Naive thymus-derived CD4-positive, alpha-beta T cell (primary cell): ENCODE data around the gene RNF32. TPM values are rescaled to one million over a fixed set of nuclear protein-coding genes. Genes with fewer than 3 reads are reported as not detected.

Experiments
- ATAC-seq: fragments of 150-1000 bp; cut with Tn5 transposase; 2 replicates; pipeline ENCODE4 v1.10.0; 2021; ENCODE audit warnings: mild to moderate bottlenecking, moderate library complexity
- CTCF ChIA-PET: fragments of 350-600 bp; sonication (Branson Sonifier 250); formaldehyde crosslinking; loops from one replicate; lab custom pipeline; 2021; ENCODE audit warnings: antibody characterized with exemption; lab: Charles Lee
- POLR2A ChIA-PET: fragments of 350-600 bp; sonication (Branson Sonifier 250); formaldehyde crosslinking; loops from one replicate; lab custom pipeline; 2021; ENCODE audit warnings: antibody characterized with exemption, inconsistent platforms; lab: Charles Lee
- DNase-seq, 9 donors: peaks; one replicate each; pipeline versions ENCODE4 v3.0.0 to v3.0.0-alpha.2; 2020 to 2022; ENCODE audit warnings: mixed read lengths in 1 of 9
- H3K27ac ChIP-seq: one replicate; pipeline ENCODE4 v1.7.0; 2013; ENCODE audit warnings: mild to moderate bottlenecking, low read depth, low read length, moderate library complexity
- H3K27me3 ChIP-seq, 2 donors: one replicate each; pipeline ENCODE4 v1.7.0; 2013; ENCODE audit warnings: low read length in 2 of 2, mild to moderate bottlenecking in 2 of 2, moderate library complexity in 2 of 2; ENCODE audit not compliant: control insufficient read depth in 2 of 2, insufficient read depth in 2 of 2
- H3K36me3 ChIP-seq, 3 experiments: 1 replicate in 2 of 3; 2 replicates in 1 of 3; pipeline ENCODE4 v1.7.0; 2013; ENCODE audit warnings: low read length in 3 of 3, mild to moderate bottlenecking in 3 of 3, moderate library complexity in 1 of 3; ENCODE audit not compliant: insufficient read depth in 3 of 3, control insufficient read depth in 2 of 3
- H3K4me1 ChIP-seq, 2 donors: one replicate each; pipeline ENCODE4 v1.7.0; 2013; ENCODE audit warnings: low read length in 2 of 2, mild to moderate bottlenecking in 2 of 2, moderate library complexity in 1 of 2; ENCODE audit not compliant: control insufficient read depth in 2 of 2, insufficient read depth in 2 of 2
- H3K4me3 ChIP-seq: 2 replicates; pipeline ENCODE4 v1.7.0; 2013; ENCODE audit warnings: mild to moderate bottlenecking, low read length
- H3K9me3 ChIP-seq, 3 experiments: 1 replicate in 2 of 3; 2 replicates in 1 of 3; pipeline ENCODE4 v1.7.0; 2013; ENCODE audit warnings: low read length in 3 of 3; ENCODE audit not compliant: control insufficient read depth in 2 of 3
- H3K27ac Mint-ChIP-seq, 9 donors: one replicate each; pipeline ENCODE4 v1.8.0; 2020 to 2022; ENCODE audit warnings: mixed read lengths in 9 of 9, mild to moderate bottlenecking in 8 of 9, moderate library complexity in 5 of 9, inconsistent platforms in 2 of 9
- H3K27me3 Mint-ChIP-seq, 5 donors: one replicate each; pipeline ENCODE4 v1.8.0; 2021 to 2022; ENCODE audit warnings: mixed read lengths in 5 of 5, mild to moderate bottlenecking in 1 of 5
- H3K36me3 Mint-ChIP-seq, 5 donors: one replicate each; pipeline ENCODE4 v1.8.0; 2020 to 2022; ENCODE audit warnings: mixed read lengths in 5 of 5, mild to moderate bottlenecking in 3 of 5, inconsistent platforms in 1 of 5
- H3K4me1 Mint-ChIP-seq, 7 donors: one replicate each; pipeline ENCODE4 v1.8.0; 2020 to 2022; ENCODE audit warnings: mixed read lengths in 7 of 7, mild to moderate bottlenecking in 3 of 7, inconsistent platforms in 1 of 7
- H3K4me3 Mint-ChIP-seq, 10 donors: one replicate each; pipeline ENCODE4 v1.8.0; 2020 to 2022; ENCODE audit warnings: mild to moderate bottlenecking in 10 of 10, mixed read lengths in 10 of 10, moderate library complexity in 6 of 10, inconsistent platforms in 2 of 10
- H3K9me3 Mint-ChIP-seq, 11 donors: one replicate each; pipeline ENCODE4 v1.8.0; 2020 to 2022; ENCODE audit warnings: mixed read lengths in 11 of 11, mild to moderate bottlenecking in 4 of 11, inconsistent platforms in 1 of 11, moderate library complexity in 1 of 11
- intact Hi-C, 2 donors: fragments of 100-400 bp; cut with micrococcal nuclease; formaldehyde crosslinking; loops; one replicate each; pipeline ENCODE4 v1.15.1; 2023
- polyA plus RNA-seq, 2 donors: library from polyadenylated mRNA; unstranded; fragments of 300-500 nt; fragmentation: Illumina TruSeq; gene quantifications; one replicate each; pipeline ENCODE4 v1.2.3, GENCODE V29; 2021
- total RNA-seq, 6 experiments: library from RNA in 5 of 6; stranded (reverse) in 5 of 6; gene quantifications; 1 replicate in 5 of 6; 2 replicates in 1 of 6; pipeline ENCODE4 v1.2.3 and lab custom pipeline; 2021 to 2026

RNF32 gene
- total and polyA plus RNA-seq, 7 experiments from 2014 or later = 0.66 to 2.1 (median 0.85) TPM; not detected in 2

DNA sequence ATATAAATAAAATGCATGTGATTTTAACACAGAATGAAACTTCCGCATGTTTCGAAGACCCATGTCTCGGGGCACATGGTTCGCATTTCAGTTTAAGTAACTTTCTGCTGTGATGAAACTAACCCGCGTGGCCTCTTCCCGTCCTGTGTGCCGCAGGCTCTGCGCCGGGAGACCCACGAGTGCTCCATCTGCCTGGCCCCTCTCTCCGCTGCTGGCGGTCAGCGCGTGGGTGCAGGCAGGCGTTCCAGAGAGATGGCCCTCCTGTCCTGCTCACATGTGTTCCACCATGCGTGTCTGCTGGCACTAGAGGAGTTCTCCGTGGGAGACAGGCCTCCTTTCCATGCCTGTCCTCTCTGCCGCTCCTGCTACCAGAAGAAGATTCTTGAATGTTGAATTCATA is 35.7 kb downstream of the RNF32 start:
- H3K27me3 ChIP-seq = no peaks in the 10 kb centered on the region
- ATAC-seq = no peak
- no peak for DNase-seq
- H3K4me3 Mint-ChIP-seq = no peak overlapping the region
- H3K4me3 ChIP-seq = no peak overlapping the region
- intact Hi-C loops = no loop called here
- H3K4me1 ChIP-seq = no peaks in the 10 kb centered on the region
- peaks cover 0 to 64% (median 30%) of the 10 kb centered on the region in 5 donors for H3K36me3 Mint-ChIP-seq
- no peaks in the 10 kb centered on the region for H3K9me3 ChIP-seq
- peaks cover 0 to 62% (median 11%) of the 10 kb centered on the region in 3 experiments for H3K36me3 ChIP-seq
- no peak overlapping the region for H3K27ac ChIP-seq
- ChIA-PET POLR2A (no interaction called here), CTCF (no interaction called here)
- no peak overlapping the region for H3K27ac Mint-ChIP-seq
- H3K27me3 Mint-ChIP-seq = no peaks in the 10 kb centered on the region
- H3K9me3 Mint-ChIP-seq = no peaks in the 10 kb centered on the region
- H3K4me1 Mint-ChIP-seq = peaks cover 0 to 16% (median 0%) of the 10 kb centered on the region in 7 donors

DNA sequence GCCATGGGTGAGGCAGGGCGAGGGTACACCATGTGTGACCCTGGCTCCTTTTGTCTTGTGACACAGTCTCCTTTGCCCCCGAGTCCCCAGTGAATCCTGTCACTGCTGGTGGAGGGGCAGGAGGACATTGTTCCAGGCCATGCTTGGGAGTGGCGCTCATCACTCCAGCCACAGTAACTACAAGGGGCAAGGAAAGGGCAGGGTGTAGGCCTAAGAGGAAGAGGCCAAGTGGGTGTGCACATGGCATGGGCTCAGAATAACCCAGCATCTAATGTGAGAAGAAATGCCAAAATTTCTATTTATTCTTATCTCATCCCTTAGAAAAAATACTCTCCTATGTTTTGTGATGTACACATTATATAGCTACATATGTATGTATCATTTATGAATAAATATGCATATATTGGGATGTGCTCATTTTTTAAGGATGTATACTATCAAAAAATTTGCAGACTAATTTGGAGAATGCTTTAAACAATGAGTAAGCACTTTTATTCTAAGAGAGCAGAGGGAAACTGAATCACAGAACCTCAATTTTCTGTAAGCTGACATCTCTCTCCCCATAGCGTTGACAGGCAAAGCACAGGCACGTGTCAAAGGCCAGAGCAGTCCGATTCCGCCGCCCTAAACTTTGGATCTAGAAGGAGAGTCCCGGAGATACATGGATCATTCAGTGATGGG is 36.9 kb downstream of the RNF32 start:
- Mint-ChIP-seq H3K4me3 (no peak overlapping the region), H3K36me3 (peaks cover 0 to 64% (median 37%) of the 10 kb centered on the region in 5 donors), H3K9me3 (no peaks in the 10 kb centered on the region), H3K27ac (no peak overlapping the region), H3K4me1 (peaks cover 0 to 16% (median 0%) of the 10 kb centered on the region in 7 donors), H3K27me3 (no peaks in the 10 kb centered on the region)
- H3K36me3 ChIP-seq = peaks cover 0 to 66% (median 11%) of the 10 kb centered on the region in 3 experiments
- no peak overlapping the region for H3K4me3 ChIP-seq
- H3K4me1 ChIP-seq = no peaks in the 10 kb centered on the region
- intact Hi-C loops = no loop called here
- no peaks in the 10 kb centered on the region for H3K9me3 ChIP-seq
- ChIA-PET CTCF (no interaction called here), POLR2A (no interaction called here)
- no peak for ATAC-seq
- H3K27me3 ChIP-seq = no peaks in the 10 kb centered on the region
- H3K27ac ChIP-seq = no peak overlapping the region
- DNase-seq = no peak

DNA sequence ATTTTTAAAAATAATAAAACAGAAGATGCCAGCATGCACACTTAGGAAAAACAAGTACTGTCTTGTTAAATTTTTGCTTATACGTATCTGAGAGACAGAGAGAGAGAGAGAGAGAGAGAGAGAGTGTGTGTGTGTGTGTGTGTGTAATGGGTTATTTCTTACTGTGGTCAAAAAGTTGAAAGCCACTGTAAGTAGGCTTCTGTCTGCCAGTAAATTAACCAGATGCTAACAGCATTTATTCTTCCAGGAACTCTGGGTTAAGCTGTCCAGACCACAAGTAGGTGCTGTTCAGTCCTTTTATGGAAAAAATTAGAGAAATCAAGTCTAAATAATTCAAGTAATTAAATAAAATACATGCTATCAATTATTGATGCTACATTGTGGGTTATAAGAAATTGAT is 39.7 kb downstream of the RNF32 start:
- intact Hi-C loops = no loop called here
- Mint-ChIP-seq H3K36me3 (peaks cover 3 to 58% (median 32%) of the 10 kb centered on the region in 5 donors), H3K4me1 (peaks cover 0 to 13% (median 0%) of the 10 kb centered on the region in 7 donors), H3K27me3 (no peaks in the 10 kb centered on the region), H3K9me3 (no peaks in the 10 kb centered on the region), H3K27ac (peak overlapping the region in 2 of 9 donors; percentile 14 to 49), H3K4me3 (no peak overlapping the region)
- DNase-seq = no peak
- CTCF ChIA-PET = no interaction called here
- no peaks in the 10 kb centered on the region for H3K9me3 ChIP-seq
- peaks cover 0 to 73% (median 11%) of the 10 kb centered on the region in 3 experiments for H3K36me3 ChIP-seq
- no peak overlapping the region for H3K27ac ChIP-seq
- ATAC-seq = no peak
- POLR2A ChIA-PET = no interaction called here
- no peak overlapping the region for H3K4me3 ChIP-seq
- H3K4me1 ChIP-seq = no peaks in the 10 kb centered on the region
- no peaks in the 10 kb centered on the region for H3K27me3 ChIP-seq

DNA sequence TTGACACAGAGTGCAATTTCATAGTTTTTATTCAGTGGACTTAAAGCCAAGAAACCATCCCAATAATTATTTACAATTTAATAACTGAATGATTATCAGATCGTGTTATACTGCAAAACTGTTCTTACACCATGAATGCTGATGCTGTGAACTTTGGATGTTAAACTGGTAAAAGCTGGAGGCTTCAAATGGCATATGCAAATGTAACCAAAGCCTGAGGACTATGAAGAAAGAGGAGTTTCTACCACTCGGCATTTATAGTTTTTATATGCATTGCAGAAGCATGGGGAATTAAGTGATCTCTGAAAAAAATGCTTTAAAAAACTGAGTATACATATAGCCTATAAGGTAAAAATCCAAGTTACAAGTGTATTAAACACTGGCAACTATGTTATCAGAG is 42.4 kb downstream of the RNF32 start:
- ATAC-seq (no peak), DNase-seq (no peak)
- Mint-ChIP-seq H3K36me3 (peaks cover 3 to 51% (median 18%) of the 10 kb centered on the region in 5 donors), H3K4me1 (peaks cover 0 to 10% (median 0%) of the 10 kb centered on the region in 7 donors), H3K27me3 (no peaks in the 10 kb centered on the region), H3K27ac (no peak overlapping the region), H3K4me3 (no peak overlapping the region), H3K9me3 (no peaks in the 10 kb centered on the region)
- H3K36me3 ChIP-seq = peaks cover 0 to 53% (median 8%) of the 10 kb centered on the region in 3 experiments
- H3K4me3 ChIP-seq = no peak overlapping the region
- no peak overlapping the region for H3K27ac ChIP-seq
- CTCF ChIA-PET = no interaction called here
- POLR2A ChIA-PET = no interaction called here
- no peaks in the 10 kb centered on the region for H3K9me3 ChIP-seq
- H3K4me1 ChIP-seq = no peaks in the 10 kb centered on the region
- intact Hi-C loops = no loop called here
- no peaks in the 10 kb centered on the region for H3K27me3 ChIP-seq

DNA sequence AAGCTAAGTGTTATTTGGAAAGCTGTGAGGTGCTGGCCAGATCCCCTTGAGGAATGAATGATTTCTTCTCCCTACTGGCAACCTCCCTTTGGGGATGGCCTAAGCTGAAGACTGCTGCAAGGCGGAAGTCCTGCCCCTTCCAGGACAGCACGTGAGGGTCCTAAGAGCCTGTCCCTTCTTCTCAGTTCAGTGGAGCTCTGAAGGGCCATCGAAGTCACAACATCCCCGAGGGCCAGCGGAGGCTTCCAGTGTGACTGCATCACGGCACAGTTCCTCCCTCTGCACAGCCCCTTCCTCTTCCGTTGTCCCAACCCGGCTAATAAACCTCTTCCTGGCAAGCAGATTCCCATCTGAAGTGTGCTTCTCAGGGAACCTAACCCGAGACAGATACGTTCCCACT is 43.7 kb downstream of the RNF32 start:
- peaks cover 0 to 40% (median 5%) of the 10 kb centered on the region in 3 experiments for H3K36me3 ChIP-seq
- H3K27ac ChIP-seq = no peak overlapping the region
- Mint-ChIP-seq H3K27me3 (no peaks in the 10 kb centered on the region), H3K36me3 (peaks cover 3 to 40% (median 10%) of the 10 kb centered on the region in 5 donors), H3K27ac (peak overlapping the region in 2 of 9 donors; percentile 20 to 70), H3K4me1 (peaks cover 0 to 10% (median 0%) of the 10 kb centered on the region in 7 donors), H3K9me3 (no peaks in the 10 kb centered on the region), H3K4me3 (no peak overlapping the region)
- intact Hi-C loops = no loop called here
- ChIA-PET POLR2A (no interaction called here), CTCF (no interaction called here)
- no peaks in the 10 kb centered on the region for H3K27me3 ChIP-seq
- H3K4me1 ChIP-seq = no peaks in the 10 kb centered on the region
- no peaks in the 10 kb centered on the region for H3K9me3 ChIP-seq
- ATAC-seq = no peak
- no peak for DNase-seq
- no peak overlapping the region for H3K4me3 ChIP-seq

DNA sequence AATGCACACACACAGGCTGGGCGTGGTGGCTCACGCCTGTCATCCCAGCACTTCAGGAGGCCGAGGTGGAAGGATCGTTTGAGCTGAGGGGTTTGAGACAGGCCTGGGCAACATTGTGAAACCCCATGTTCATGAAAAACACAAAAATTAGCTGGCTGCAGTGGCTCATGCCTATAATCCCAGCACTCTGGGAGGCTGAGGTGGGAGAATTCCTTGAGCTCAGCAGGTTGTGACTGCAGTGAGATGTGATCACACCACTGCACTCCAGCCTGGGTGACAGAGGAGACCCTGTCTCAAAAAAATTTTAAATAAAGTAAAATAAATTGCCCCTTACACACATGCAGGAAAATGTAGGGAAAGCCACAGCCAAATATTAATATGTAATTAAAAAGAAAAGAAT is 44.1 kb downstream of the RNF32 start:
- Mint-ChIP-seq H3K9me3 (no peaks in the 10 kb centered on the region), H3K4me3 (no peak overlapping the region), H3K27me3 (no peaks in the 10 kb centered on the region), H3K27ac (peak overlapping the region in 1 of 9 donors; percentile 70), H3K4me1 (peaks cover 0 to 5% (median 0%) of the 10 kb centered on the region in 7 donors), H3K36me3 (peaks cover 3 to 36% (median 8%) of the 10 kb centered on the region in 5 donors)
- ChIA-PET CTCF (no interaction called here), POLR2A (no interaction called here)
- intact Hi-C loops = no loop called here
- Histone ChIP-seq H3K36me3 (peaks cover 0 to 36% (median 5%) of the 10 kb centered on the region in 3 experiments), H3K27me3 (no peaks in the 10 kb centered on the region), H3K9me3 (no peaks in the 10 kb centered on the region), H3K27ac (no peak overlapping the region), H3K4me3 (no peak overlapping the region), H3K4me1 (no peaks in the 10 kb centered on the region)
- no peak for DNase-seq
- ATAC-seq = no peak

DNA sequence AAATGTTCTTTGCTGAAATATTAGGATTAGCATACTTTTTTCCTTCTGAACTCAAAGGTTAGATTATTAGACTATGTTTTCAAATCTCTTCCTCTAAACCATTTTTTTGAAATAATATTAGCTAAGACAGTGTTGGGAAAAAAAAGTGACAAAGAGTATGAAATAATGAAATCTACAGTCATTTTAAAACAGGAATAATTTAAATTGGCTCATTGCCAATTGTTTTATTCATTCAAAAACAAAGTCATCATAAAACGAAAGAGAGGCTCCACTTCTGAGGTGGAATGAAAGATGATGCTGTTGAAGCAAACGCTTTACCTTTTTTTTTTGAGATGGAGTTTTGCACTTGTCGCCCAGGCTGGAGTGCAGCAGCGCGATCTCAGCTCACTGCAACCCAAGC is 51.2 kb downstream of the RNF32 start:
- Mint-ChIP-seq H3K9me3 (peaks cover 0 to 30% (median 10%) of the 10 kb centered on the region in 11 donors), H3K4me3 (no peak overlapping the region), H3K27ac (no peak overlapping the region), H3K27me3 (no peaks in the 10 kb centered on the region), H3K4me1 (peaks cover 0 to 8% (median 4%) of the 10 kb centered on the region in 7 donors), H3K36me3 (peaks cover 11 to 54% (median 31%) of the 10 kb centered on the region in 5 donors)
- no peak overlapping the region for H3K4me3 ChIP-seq
- ChIA-PET POLR2A (no interaction called here), CTCF (no interaction called here)
- no peaks in the 10 kb centered on the region for H3K36me3 ChIP-seq
- DNase-seq = no peak
- ATAC-seq = no peak
- H3K27me3 ChIP-seq = no peaks in the 10 kb centered on the region
- intact Hi-C loops = no loop called here
- no peak overlapping the region for H3K27ac ChIP-seq
- H3K4me1 ChIP-seq = no peaks in the 10 kb centered on the region
- no peaks in the 10 kb centered on the region for H3K9me3 ChIP-seq
